ENCODE data around the gene SPATA6L.

Gene SPATA6L

DNA sequence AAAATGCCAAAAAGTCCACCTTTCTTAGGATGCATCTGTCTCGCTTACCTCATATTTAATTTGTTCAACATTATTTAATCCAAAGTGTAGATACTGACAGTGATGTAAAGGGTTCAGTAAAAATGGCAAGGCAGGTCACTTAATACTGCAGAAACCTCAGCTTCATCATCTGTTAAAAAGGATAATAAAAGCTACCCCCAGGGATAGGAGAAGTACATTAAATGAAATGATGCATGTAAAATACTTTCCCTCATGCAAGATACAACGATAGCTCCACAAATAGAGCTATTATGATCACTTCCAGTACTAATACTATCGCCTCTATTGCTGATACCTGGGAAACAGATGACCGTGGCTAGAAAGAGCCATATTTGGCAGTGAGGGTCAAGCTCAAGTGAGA, 93.1 kb downstream of the SPATA6L start:
- TF ChIP-seq, protein P1, sequence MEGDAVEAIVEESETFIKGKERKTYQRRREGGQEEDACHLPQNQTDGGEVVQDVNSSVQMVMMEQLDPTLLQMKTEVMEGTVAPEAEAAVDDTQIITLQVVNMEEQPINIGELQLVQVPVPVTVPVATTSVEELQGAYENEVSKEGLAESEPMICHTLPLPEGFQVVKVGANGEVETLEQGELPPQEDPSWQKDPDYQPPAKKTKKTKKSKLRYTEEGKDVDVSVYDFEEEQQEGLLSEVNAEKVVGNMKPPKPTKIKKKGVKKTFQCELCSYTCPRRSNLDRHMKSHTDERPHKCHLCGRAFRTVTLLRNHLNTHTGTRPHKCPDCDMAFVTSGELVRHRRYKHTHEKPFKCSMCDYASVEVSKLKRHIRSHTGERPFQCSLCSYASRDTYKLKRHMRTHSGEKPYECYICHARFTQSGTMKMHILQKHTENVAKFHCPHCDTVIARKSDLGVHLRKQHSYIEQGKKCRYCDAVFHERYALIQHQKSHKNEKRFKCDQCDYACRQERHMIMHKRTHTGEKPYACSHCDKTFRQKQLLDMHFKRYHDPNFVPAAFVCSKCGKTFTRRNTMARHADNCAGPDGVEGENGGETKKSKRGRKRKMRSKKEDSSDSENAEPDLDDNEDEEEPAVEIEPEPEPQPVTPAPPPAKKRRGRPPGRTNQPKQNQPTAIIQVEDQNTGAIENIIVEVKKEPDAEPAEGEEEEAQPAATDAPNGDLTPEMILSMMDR (conservative IDR thresholded peaks at IDR 0.05; ENCODE audit: low read length) = no peak
- no peak for DNase-seq (ENCODE audit: low read depth)

GRCh38 chr9:4572184-4572826, 94.0 kb downstream of the SPATA6L start:
- H3K4me3 ChIP-seq (ENCODE audit: low read length) = no peak overlapping the region
- TF ChIP-seq, protein P1 (conservative IDR thresholded peaks at IDR 0.05; ENCODE audit: low read length) = no peak
- DNase-seq (ENCODE audit: low read depth) = no peak

More for the DNA sequence above, 93.1 kb downstream of the SPATA6L start:
- no peak overlapping the region for H3K4me3 ChIP-seq (ENCODE audit: low read length)

- peak; percentile 44 for DNase-seq (ENCODE audit: low read depth)
- H3K4me3 ChIP-seq (ENCODE audit: low read length) = no peak overlapping the region
- TF ChIP-seq, protein P1 (conservative IDR thresholded peaks at IDR 0.05; ENCODE audit: low read length) = no peak
Observed at GRCh38 chr9:4569101-4569500, 97.2 kb downstream of the SPATA6L start.

- TF ChIP-seq, protein P1 (conservative IDR thresholded peaks at IDR 0.05; ENCODE audit: low read length) = no peak
- no peak overlapping the region for H3K4me3 ChIP-seq (ENCODE audit: low read length)
- DNase-seq (ENCODE audit: low read depth) = no peak
Observed at GRCh38 chr9:4567601-4568000, 98.7 kb downstream of the SPATA6L start.

- no peak for DNase-seq (ENCODE audit: low read depth)
- H3K4me3 ChIP-seq (ENCODE audit: low read length) = no peak overlapping the region
- TF ChIP-seq, protein P1 (conservative IDR thresholded peaks at IDR 0.05; ENCODE audit: low read length) = no peak
Observed at GRCh38 chr9:4566806-4567205, 99.5 kb downstream of the SPATA6L start.

- TF ChIP-seq, protein P1 (conservative IDR thresholded peaks at IDR 0.05; ENCODE audit: low read length) = no peak
- no peak for DNase-seq (ENCODE audit: low read depth)
- H3K4me3 ChIP-seq (ENCODE audit: low read length) = no peak overlapping the region
Observed at GRCh38 chr9:4563105-4563504, 103.2 kb downstream of the SPATA6L start.

Measured in AG10803 (cell line).